Activated T-helper 17 cell treated with anti-CD3 and anti-CD28 coated beads, Interleukin-2, amount 50 U/mL, for 72 hours (primary cell): ENCODE results near the gene ADCY3. TPM values are rescaled to one million over a fixed set of nuclear protein-coding genes. Genes with fewer than 3 reads are reported as not detected.

ENCODE experiments used
- ATAC-seq: fragments of 150-1000 bp; cut with Tn5 transposase; replicated peaks from 2 replicates; pipeline ENCODE4 v1.10.0; 2021; ENCODE audit warnings: mild to moderate bottlenecking, moderate library complexity
- H3K27ac Mint-ChIP-seq: one replicate; pipeline ENCODE4 v1.8.0; 2022; ENCODE audit warnings: mixed read lengths
- H3K27me3 Mint-ChIP-seq: one replicate; pipeline ENCODE4 v1.8.0; 2022; ENCODE audit warnings: mixed read lengths
- H3K36me3 Mint-ChIP-seq: one replicate; pipeline ENCODE4 v1.8.0; 2022; ENCODE audit warnings: low read depth, mild to moderate bottlenecking, mixed read lengths
- H3K4me1 Mint-ChIP-seq: one replicate; pipeline ENCODE4 v1.8.0; 2022; ENCODE audit warnings: mixed read lengths
- H3K4me3 Mint-ChIP-seq: one replicate; pipeline ENCODE4 v1.8.0; 2022; ENCODE audit warnings: mild to moderate bottlenecking, mixed read lengths
- H3K9me3 Mint-ChIP-seq: one replicate; pipeline ENCODE4 v1.8.0; 2022; ENCODE audit warnings: mixed read lengths
- total RNA-seq, 2 donors: library from RNA; stranded (reverse); gene quantifications; one replicate each; pipeline ENCODE4 v1.2.3, GENCODE V29; 2022

ADCY3 gene
- total RNA-seq, 2 donors from 2014 or later: 43.8 to 102 TPM

DNA sequence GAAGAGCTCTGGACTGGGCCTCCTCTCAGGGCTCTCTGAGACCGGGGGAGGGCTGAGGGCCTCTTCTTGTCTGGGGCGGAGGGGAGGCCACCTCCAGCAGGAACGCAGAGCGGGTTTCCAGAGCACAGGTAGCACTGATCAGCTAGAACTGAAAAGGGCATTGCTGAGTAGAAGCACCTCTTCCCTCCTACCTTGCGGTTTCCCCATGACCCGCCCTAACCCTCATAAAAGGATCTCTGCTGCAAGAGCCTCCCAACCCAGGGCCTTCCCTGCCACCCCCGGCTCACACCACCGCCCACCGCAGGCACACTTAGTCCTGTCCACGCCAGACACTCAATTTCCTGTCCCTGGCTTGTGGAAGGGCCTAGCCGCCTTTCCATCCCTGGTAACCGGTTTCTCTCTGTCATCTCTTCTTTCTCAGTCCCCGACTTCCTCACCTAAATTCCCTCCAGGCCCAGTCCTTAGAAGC lies 966 bp downstream of the ADCY3 start:
- Mint-ChIP-seq H3K9me3 (no peaks in the 10 kb centered on the region), H3K27ac (peak overlapping the region; percentile 82), H3K4me3 (peak overlapping the region; percentile 85), H3K4me1 (peaks cover 25% of the 10 kb centered on the region), H3K36me3 (peaks cover 23% of the 10 kb centered on the region), H3K27me3 (no peaks in the 10 kb centered on the region)
- ATAC-seq: peak; percentile 56

DNA sequence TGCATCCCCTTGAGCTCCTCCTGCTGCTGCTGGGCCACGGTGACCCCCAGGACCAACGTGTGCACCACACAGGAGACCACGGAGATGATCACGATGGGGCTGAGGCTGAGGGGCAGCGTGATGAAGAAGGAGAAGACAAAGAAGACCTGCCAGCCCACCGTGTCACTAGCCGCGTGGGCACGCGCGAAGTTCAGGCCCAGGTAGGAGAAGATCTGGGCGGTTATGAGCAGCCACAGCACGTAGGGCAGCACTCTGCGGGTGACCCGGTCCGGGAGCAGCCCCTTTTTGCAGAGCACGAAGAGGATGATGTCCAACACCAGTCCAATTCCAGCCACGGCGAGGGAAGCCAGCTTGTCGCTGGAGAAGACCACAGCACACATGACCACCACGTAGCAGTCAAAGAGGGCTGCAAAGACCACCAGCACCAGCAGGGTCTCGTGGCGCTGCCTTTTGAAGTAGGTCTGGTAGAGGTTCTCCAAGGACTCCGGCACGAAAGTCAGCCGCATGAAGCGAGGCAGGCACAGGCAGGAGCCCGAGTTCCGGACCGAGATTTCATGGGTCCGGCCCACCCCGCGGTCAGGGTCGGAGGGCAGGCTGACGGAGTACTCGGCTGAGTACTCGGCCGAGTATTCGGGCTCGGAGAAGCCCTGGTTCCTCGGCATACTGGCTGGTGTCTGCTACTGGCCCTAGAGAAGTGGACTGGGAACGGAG lies 1.6 kb downstream of the ADCY3 start:
- H3K27ac Mint-ChIP-seq: peak overlapping the region; percentile 82
- peak overlapping the region; percentile 85 for H3K4me3 Mint-ChIP-seq
- ATAC-seq: no peak
- H3K9me3 Mint-ChIP-seq: no peaks in the 10 kb centered on the region
- H3K4me1 Mint-ChIP-seq: peaks cover 25% of the 10 kb centered on the region
- no peaks in the 10 kb centered on the region for H3K27me3 Mint-ChIP-seq
- H3K36me3 Mint-ChIP-seq: peaks cover 23% of the 10 kb centered on the region

DNA sequence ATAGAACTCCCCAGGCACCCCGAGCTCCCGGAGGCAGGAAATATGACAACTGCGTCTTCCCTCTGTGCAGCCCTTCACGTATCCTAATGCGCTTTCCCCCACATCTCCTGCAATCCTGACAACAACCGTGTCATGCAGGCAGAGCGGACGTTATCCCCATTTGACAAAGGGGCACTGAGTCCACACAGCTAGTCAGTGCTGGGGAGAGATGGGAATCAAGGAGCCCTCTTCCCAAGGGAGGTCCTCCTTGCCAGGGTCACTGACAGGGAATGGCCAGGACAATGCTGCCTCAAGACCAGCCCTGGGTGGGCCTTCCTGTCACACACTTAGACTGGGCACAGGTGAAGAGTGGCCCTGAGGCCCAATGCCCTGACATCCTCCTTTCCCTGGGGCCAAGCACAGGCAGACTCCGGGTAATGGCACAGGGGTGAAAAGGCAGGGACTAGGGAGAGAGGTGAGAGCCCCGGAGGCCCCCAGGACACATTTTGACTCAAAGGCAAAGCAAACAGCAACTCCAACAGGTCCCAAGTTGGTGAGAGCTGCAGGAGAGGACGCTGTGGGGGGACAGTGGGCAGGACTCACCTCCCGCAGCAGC lies 2.2 kb downstream of the ADCY3 start:
- H3K4me3 Mint-ChIP-seq: peak overlapping the region; percentile 85
- H3K4me1 Mint-ChIP-seq: peaks cover 30% of the 10 kb centered on the region
- peaks cover 24% of the 10 kb centered on the region for H3K36me3 Mint-ChIP-seq
- H3K27ac Mint-ChIP-seq: peak overlapping the region; percentile 24
- H3K9me3 Mint-ChIP-seq: no peaks in the 10 kb centered on the region
- no peak for ATAC-seq
- H3K27me3 Mint-ChIP-seq: no peaks in the 10 kb centered on the region

DNA sequence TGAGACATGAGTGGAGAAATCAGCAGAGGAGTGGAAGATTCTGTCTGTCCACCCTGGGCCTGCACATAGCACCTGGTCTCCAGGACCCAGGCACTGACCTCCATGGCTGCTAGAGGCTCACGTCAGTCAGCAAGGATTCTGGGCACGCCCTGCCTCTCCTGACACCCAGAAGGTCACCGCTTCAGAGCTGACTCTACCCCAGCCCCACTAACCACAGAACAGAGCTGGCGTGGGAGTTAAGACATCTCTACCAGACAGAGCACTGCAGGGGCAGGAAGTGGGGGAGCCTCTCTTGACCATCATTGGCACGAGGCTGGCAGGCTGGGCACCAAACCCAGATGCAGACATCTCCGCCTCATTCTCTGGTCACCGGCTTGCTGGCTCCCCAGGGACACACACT lies 3.0 kb downstream of the ADCY3 start:
- peak overlapping the region; percentile 85 for H3K4me3 Mint-ChIP-seq
- ATAC-seq: peak; percentile 57
- H3K9me3 Mint-ChIP-seq: no peaks in the 10 kb centered on the region
- H3K27me3 Mint-ChIP-seq: no peaks in the 10 kb centered on the region
- H3K27ac Mint-ChIP-seq: peak overlapping the region; percentile 24
- H3K4me1 Mint-ChIP-seq: peaks cover 30% of the 10 kb centered on the region
- H3K36me3 Mint-ChIP-seq: peaks cover 31% of the 10 kb centered on the region

DNA sequence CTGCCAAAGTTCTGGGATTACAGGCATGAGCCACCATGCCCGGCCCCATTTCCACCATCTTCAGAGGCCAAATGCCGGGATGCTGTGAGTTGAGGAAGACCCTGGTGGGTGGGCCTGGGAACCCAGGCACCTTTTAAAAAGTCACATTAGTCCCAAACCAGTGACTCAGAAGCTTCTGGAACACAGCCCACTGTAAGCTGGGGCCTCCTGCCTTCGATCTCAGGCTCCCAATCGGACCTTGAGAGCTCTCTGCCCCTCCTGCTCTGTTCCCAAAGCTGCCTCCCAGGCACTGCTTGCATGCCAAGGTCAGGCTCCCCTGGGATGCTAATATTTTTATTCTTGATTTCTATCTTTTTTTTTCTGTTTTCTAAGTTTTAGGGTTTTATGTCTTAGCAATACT lies 4.2 kb downstream of the ADCY3 start:
- H3K27me3 Mint-ChIP-seq: no peaks in the 10 kb centered on the region
- peaks cover 38% of the 10 kb centered on the region for H3K36me3 Mint-ChIP-seq
- no peak for ATAC-seq
- H3K9me3 Mint-ChIP-seq: no peaks in the 10 kb centered on the region
- no peak overlapping the region for H3K27ac Mint-ChIP-seq
- no peak overlapping the region for H3K4me3 Mint-ChIP-seq
- peaks cover 30% of the 10 kb centered on the region for H3K4me1 Mint-ChIP-seq

DNA sequence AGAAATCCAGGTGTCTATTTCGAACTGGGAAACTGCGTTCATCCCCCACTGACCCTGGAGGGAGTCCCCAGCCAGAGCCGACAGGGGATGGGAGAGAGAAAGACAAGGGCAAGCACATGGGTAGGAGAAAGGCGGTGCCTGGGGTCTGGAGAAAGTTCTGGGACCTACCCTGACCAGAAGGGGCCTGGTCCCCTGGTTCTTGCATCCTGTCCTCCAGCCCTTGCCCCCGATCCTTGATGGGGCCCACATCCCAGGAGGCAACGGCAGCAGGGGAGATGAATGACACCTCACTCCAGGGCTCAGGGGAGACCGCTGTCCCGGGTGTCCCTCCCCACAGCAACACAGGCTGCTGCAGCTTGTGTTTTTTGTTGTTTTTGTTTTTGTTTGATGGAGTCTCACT lies 4.9 kb downstream of the ADCY3 start:
- peaks cover 44% of the 10 kb centered on the region for H3K36me3 Mint-ChIP-seq
- H3K27me3 Mint-ChIP-seq: no peaks in the 10 kb centered on the region
- peaks cover 28% of the 10 kb centered on the region for H3K4me1 Mint-ChIP-seq
- no peak overlapping the region for H3K4me3 Mint-ChIP-seq
- no peaks in the 10 kb centered on the region for H3K9me3 Mint-ChIP-seq
- no peak overlapping the region for H3K27ac Mint-ChIP-seq
- no peak for ATAC-seq

DNA sequence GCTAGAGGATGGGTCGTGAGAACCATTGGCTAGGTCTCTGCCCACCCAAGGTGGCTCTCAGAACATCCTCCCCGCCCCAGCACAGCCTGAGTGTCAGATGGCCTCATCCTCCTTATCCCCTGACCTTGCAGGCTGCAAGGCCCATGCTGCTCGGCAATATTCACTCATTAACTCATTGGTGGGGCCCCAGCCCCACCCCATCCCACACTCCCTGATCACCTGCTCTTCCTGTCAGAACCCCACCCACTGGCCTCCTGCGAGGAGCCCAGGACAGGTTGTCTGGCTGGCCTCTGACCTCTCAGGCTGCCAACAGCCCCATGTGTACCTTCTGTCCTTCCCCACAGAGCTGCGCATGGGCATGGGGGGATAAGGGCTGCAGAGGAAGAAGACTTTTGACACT lies 5.3 kb downstream of the ADCY3 start:
- H3K27me3 Mint-ChIP-seq: no peaks in the 10 kb centered on the region
- no peak for ATAC-seq
- H3K27ac Mint-ChIP-seq: no peak overlapping the region
- H3K9me3 Mint-ChIP-seq: no peaks in the 10 kb centered on the region
- peaks cover 49% of the 10 kb centered on the region for H3K36me3 Mint-ChIP-seq
- H3K4me3 Mint-ChIP-seq: no peak overlapping the region
- peaks cover 28% of the 10 kb centered on the region for H3K4me1 Mint-ChIP-seq

DNA sequence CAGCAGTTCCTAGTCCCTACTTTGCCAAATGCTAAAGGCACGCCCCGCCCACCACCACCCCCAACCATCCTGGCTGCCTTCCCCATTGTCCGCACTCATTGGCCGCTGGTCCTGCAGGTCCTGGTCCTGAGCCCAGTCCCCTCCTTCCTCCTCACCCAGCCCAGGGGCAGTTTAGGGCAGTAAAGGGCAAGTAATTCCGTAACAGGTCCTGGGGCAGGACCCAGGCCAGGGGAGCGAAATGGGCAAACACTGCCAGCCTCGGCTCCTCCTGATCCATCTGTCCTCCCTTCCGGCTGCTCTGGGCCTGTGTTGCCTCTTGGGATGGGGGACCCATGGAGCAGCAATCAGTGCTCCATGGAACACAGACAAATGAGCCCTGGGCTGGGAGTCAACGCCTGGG lies 6.1 kb downstream of the ADCY3 start:
- Mint-ChIP-seq H3K4me3 (no peak overlapping the region), H3K27me3 (no peaks in the 10 kb centered on the region), H3K36me3 (peaks cover 45% of the 10 kb centered on the region)

DNA sequence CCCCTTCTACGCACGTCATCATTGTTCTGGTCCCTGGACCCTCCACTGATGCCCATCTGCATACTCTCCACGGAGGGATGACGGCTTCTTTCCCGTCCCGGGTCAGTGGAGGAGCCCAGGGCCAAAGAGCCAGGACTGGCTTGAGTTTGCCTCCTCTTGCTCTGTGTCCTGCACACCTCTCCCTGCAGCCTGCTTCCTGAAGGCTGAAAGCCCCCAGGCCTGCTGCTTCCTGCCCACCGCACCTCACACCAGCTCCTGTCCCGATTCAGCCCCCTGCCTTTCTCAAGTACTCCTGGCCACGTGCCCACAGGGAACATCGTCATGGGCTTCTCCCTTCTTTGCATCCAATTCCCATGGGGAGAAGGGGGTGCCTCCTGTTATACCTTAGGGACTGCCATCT lies 7.1 kb downstream of the ADCY3 start:
- no peak for ATAC-seq
- H3K36me3 Mint-ChIP-seq: peaks cover 39% of the 10 kb centered on the region
- H3K27me3 Mint-ChIP-seq: no peaks in the 10 kb centered on the region
- no peak overlapping the region for H3K27ac Mint-ChIP-seq
- H3K4me3 Mint-ChIP-seq: no peak overlapping the region
- no peaks in the 10 kb centered on the region for H3K9me3 Mint-ChIP-seq
- peaks cover 19% of the 10 kb centered on the region for H3K4me1 Mint-ChIP-seq

More for the DNA sequence above, 6.1 kb downstream of the ADCY3 start:
- Mint-ChIP-seq H3K9me3 (no peaks in the 10 kb centered on the region), H3K27ac (no peak overlapping the region), H3K4me1 (peaks cover 23% of the 10 kb centered on the region)
- no peak for ATAC-seq

DNA sequence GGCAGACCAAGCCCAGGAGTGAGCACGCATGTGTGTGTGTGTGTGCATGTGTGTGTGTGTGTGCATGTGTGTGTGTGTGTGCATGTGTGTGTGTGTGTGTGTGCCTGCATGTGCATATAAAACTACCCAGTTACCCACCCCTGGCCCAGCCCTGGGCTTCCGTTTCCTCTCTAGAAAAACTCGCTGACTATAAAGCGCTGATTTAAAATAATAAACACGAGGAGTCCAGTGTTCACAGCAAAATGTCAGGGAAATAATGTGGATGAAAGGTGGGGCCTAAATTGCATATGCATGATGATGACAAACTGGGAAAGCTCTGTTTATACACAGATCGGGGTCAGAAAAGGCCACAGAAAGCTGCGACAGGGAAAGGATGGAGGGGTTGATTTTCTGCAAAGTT lies 7.5 kb downstream of the ADCY3 start:
- Mint-ChIP-seq H3K4me1 (peaks cover 14% of the 10 kb centered on the region), H3K27ac (no peak overlapping the region), H3K4me3 (no peak overlapping the region), H3K9me3 (no peaks in the 10 kb centered on the region), H3K27me3 (no peaks in the 10 kb centered on the region), H3K36me3 (peaks cover 35% of the 10 kb centered on the region)
- no peak for ATAC-seq

DNA sequence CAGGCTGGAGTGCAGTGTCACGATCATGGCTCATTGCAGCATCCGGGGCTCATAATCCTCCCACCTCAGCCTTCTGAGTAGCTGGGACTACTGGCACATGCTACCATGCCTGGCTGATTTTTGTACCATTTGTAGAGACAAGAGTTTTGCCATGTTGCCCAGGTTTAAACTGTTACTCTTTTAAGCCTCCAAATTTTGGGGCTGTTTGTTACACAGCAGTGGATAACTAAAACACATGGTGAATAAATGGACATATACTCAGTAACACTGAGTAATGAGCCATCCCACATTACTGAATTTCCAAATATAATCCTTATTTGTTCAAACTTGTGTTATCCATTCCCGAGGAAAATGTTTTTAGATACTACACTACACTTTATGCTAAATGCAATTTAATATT lies 9.8 kb downstream of the ADCY3 start:
- no peaks in the 10 kb centered on the region for H3K9me3 Mint-ChIP-seq
- no peak overlapping the region for H3K4me3 Mint-ChIP-seq
- H3K27me3 Mint-ChIP-seq: no peaks in the 10 kb centered on the region
- peaks cover 33% of the 10 kb centered on the region for H3K36me3 Mint-ChIP-seq
- H3K27ac Mint-ChIP-seq: no peak overlapping the region
- peaks cover 8% of the 10 kb centered on the region for H3K4me1 Mint-ChIP-seq
- ATAC-seq: no peak

DNA sequence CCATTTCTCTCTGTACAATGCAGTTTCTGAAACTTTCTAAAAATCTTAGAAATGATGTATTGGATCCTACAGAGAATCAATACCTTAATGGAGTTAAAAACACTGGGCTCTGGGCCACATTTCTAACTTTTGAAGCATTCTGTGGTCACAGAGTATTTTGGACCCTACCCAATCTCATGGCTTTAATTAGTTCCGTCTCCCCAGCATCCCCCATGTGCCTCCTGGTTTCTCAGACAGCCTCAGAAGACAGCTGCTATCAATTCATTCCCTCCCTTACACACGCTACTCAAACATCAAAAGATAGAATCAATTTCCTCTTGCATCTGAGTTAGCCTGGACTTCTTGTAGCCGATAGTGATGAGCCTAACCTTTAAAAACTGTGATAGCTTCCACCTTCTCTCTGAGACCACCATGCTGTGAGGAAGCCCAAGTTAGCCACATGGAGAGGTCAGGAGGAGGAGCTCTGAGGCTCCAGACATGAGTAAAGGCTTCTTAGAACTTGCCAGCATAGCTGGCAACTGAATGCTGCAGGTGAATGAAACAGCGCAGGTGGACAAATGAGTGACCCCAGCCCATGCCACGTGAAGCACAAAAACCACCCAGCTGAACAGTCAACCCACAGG lies 10.4 kb downstream of the ADCY3 start:
- Mint-ChIP-seq H3K4me1 (peaks cover 8% of the 10 kb centered on the region), H3K27me3 (no peaks in the 10 kb centered on the region), H3K36me3 (peaks cover 33% of the 10 kb centered on the region), H3K27ac (no peak overlapping the region), H3K4me3 (no peak overlapping the region), H3K9me3 (no peaks in the 10 kb centered on the region)
- ATAC-seq: no peak

DNA sequence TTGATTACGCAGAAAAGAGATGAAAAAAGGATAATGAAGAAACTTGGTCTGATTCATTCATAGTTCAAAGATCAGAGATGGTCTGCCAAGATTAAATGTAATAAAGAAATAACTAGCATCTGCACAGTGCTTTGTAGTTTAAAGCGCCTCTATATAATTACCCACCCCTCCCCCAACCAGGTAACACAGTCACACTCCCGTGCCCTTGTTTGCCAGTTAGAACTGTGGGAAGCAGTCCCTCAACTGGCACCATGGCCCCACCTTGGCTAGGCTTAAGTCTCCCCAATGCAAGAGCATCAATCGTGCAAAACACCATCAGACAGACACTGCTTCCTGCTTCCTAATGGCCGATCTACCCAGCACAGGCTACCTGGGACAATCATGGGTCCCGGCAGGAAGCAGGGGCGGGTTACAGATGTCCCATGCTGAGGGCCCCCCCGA lies 11.6 kb downstream of the ADCY3 start:
- Mint-ChIP-seq H3K4me3 (no peak overlapping the region), H3K9me3 (no peaks in the 10 kb centered on the region), H3K4me1 (peaks cover 8% of the 10 kb centered on the region), H3K27me3 (no peaks in the 10 kb centered on the region), H3K27ac (no peak overlapping the region), H3K36me3 (peaks cover 39% of the 10 kb centered on the region)
- ATAC-seq: no peak

DNA sequence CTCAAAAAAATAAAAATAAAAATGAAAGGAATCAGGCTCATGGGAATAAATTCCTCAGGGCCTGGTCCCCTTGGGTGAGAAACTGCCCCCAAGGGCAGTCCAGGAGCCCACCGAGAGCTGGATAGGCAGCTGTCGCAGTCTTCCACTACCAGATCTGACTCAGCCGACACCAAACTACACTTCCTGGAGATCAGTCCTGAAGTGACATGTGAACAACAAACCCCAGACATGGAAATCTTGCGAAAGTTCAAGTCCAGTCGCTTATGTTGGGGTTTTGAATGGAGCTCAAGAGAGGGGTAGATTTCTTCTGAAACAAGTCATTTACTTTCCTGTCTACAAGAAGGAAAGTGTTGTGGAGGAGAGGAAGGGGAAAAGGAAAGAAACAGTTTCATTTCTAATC lies 12.9 kb downstream of the ADCY3 start:
- Mint-ChIP-seq H3K27ac (no peak overlapping the region), H3K9me3 (no peaks in the 10 kb centered on the region), H3K4me1 (peaks cover 3% of the 10 kb centered on the region), H3K27me3 (no peaks in the 10 kb centered on the region), H3K36me3 (peaks cover 43% of the 10 kb centered on the region), H3K4me3 (no peak overlapping the region)
- no peak for ATAC-seq

DNA sequence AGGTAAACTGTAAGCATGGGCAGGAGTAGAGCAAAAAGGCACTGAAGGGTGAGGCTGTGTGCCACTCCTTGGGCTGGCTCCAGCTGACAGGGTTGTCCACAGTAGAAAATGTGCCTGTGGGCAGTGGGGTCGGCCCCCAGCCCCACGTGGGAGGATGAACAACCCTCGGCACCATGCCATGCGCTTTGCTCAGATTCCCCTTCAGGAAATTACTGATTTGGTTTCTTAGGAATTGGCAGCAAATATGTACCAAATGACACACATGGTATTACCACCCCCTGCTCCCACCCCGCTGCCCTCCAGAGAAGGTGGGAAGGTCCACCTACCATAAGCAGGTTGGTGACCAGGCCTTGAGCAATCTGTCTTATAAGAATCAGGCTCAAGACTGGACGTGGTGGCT lies 13.6 kb downstream of the ADCY3 start:
- Mint-ChIP-seq H3K9me3 (no peaks in the 10 kb centered on the region), H3K36me3 (peaks cover 42% of the 10 kb centered on the region)

More for the DNA sequence above, 13.6 kb downstream of the ADCY3 start:
- Mint-ChIP-seq H3K27me3 (no peaks in the 10 kb centered on the region), H3K27ac (no peak overlapping the region), H3K4me1 (no peaks in the 10 kb centered on the region), H3K4me3 (no peak overlapping the region)
- no peak for ATAC-seq
